Calu3 (cell line): ENCODE data around the gene KRT73. TPM values are rescaled to one million over a fixed set of nuclear protein-coding genes. Genes with fewer than 3 reads are reported as not detected.

Experiments used
- BruUV-seq: library from RNA; stranded (reverse); fragments of 400-500 nt; replicated peaks from 2 replicates; lab custom pipeline; 2021; lab: Mats Ljungman, UMichigan
- CTCF ChIA-PET: fragments of 300-600 bp; sonication (Branson Sonifier 250); formaldehyde crosslinking; loops from one replicate; lab custom pipeline; 2022; ENCODE audit warnings: antibody characterized with exemption; lab: Charles Lee
- DNase-seq: peaks from one replicate; pipeline ENCODE4 v3.0.0; 2022
- H3K27ac Mint-ChIP-seq: one replicate; pipeline ENCODE4 v1.8.0; 2022; ENCODE audit warnings: mixed read lengths; ENCODE audit not compliant: unreplicated experiment
- H3K27me3 Mint-ChIP-seq: one replicate; pipeline ENCODE4 v1.8.0; 2022; ENCODE audit warnings: mixed read lengths; ENCODE audit not compliant: unreplicated experiment
- H3K36me3 Mint-ChIP-seq: one replicate; pipeline ENCODE4 v1.8.0; 2022; ENCODE audit warnings: mild to moderate bottlenecking, moderate library complexity, mixed read lengths; ENCODE audit not compliant: insufficient read depth, unreplicated experiment
- H3K4me1 Mint-ChIP-seq: one replicate; pipeline ENCODE4 v1.8.0; 2022; ENCODE audit warnings: mild to moderate bottlenecking, low read depth, mixed read lengths; ENCODE audit not compliant: unreplicated experiment
- H3K4me3 Mint-ChIP-seq: one replicate; pipeline ENCODE4 v1.8.0; 2022; ENCODE audit warnings: mild to moderate bottlenecking, low read depth, moderate library complexity, mixed read lengths; ENCODE audit not compliant: unreplicated experiment
- H3K9me3 Mint-ChIP-seq: one replicate; pipeline ENCODE4 v1.8.0; 2022; ENCODE audit warnings: low read depth, mixed read lengths; ENCODE audit not compliant: unreplicated experiment
- CTCF ChIP-seq: fragments of 200-600 bp; IDR thresholded peaks from one replicate; pipeline ENCODE4 v1.8.0; 2022; ENCODE audit warnings: antibody characterized with exemption; ENCODE audit not compliant: unreplicated experiment
- intact Hi-C: fragments of 100-400 bp; cut with micrococcal nuclease; formaldehyde crosslinking; loops from one replicate; pipeline ENCODE4 v1.10.0; 2022; ENCODE audit not compliant: unreplicated experiment
- total RNA-seq: library from RNA; stranded (reverse); gene quantifications from 2 replicates; pipeline ENCODE4 v1.2.3, GENCODE V29; 2022

KRT73 gene
- total RNA-seq, 1 experiment from 2014 or later = not detected

GRCh38 chr12:52663420-52663819, 45.1 kb upstream of the KRT73 start:
- no peak for TF ChIP-seq CTCF
- Mint-ChIP-seq H3K36me3 (no peaks in the 10 kb centered on the region), H3K4me3 (no peak overlapping the region), H3K9me3 (no peaks in the 10 kb centered on the region), H3K4me1 (no peaks in the 10 kb centered on the region), H3K27me3 (peaks cover 19% of the 10 kb centered on the region), H3K27ac (no peak overlapping the region)
- no peak for DNase-seq
- intact Hi-C loops = no loop called here
- CTCF ChIA-PET = no interaction called here
- no TSS peak for BruUV-seq

- no peaks in the 10 kb centered on the region for H3K9me3 Mint-ChIP-seq
- CTCF ChIA-PET = no interaction called here
- no peak for TF ChIP-seq CTCF
- no peak overlapping the region for H3K27ac Mint-ChIP-seq
- no peaks in the 10 kb centered on the region for H3K4me1 Mint-ChIP-seq
- H3K4me3 Mint-ChIP-seq = no peak overlapping the region
- peaks cover 24% of the 10 kb centered on the region for H3K27me3 Mint-ChIP-seq
- BruUV-seq = no TSS peak
- no peaks in the 10 kb centered on the region for H3K36me3 Mint-ChIP-seq
- intact Hi-C loops = no loop called here
- DNase-seq = no peak
These were observed 44.5 kb upstream of the KRT73 start for GRCh38 chr12:52662918-52663229.

- BruUV-seq = no TSS peak
- Mint-ChIP-seq H3K27me3 (peaks cover 30% of the 10 kb centered on the region), H3K9me3 (no peaks in the 10 kb centered on the region), H3K27ac (no peak overlapping the region), H3K4me3 (no peak overlapping the region), H3K4me1 (no peaks in the 10 kb centered on the region), H3K36me3 (no peaks in the 10 kb centered on the region)
- TF ChIP-seq CTCF = no peak
- intact Hi-C loops = no loop called here
- CTCF ChIA-PET = no interaction called here
- no peak for DNase-seq
These were observed 43.9 kb upstream of the KRT73 start for GRCh38 chr12:52662093-52662917.

- TF ChIP-seq CTCF = no peak
- no peak for DNase-seq
- H3K4me1 Mint-ChIP-seq = no peaks in the 10 kb centered on the region
- H3K27ac Mint-ChIP-seq = no peak overlapping the region
- H3K9me3 Mint-ChIP-seq = no peaks in the 10 kb centered on the region
- CTCF ChIA-PET = no interaction called here
- no TSS peak for BruUV-seq
- intact Hi-C loops = no loop called here
- no peaks in the 10 kb centered on the region for H3K36me3 Mint-ChIP-seq
- no peak overlapping the region for H3K4me3 Mint-ChIP-seq
- peaks cover 37% of the 10 kb centered on the region for H3K27me3 Mint-ChIP-seq
These were observed 43.3 kb upstream of the KRT73 start for GRCh38 chr12:52661668-52662067.
